GM23248 (cell line): ENCODE data around the gene THOC1. TPM values are rescaled to one million over a fixed set of nuclear protein-coding genes. Genes with fewer than 3 reads are reported as not detected.

Experiments used
- DNase-seq: peaks from one replicate; pipeline ENCODE4 v3.0.0-alpha.2; 2015
- H2AFZ ChIP-seq: fragments of 200-600 bp; sonication (generic); 2 replicates; pipeline ENCODE4 v1.6.1; 2016; ENCODE audit warnings: antibody characterized with exemption
- H3F3A ChIP-seq: fragments of 200-600 bp; sonication (generic); 2 replicates; pipeline ENCODE4 v1.6.1; 2016; ENCODE audit warnings: mild to moderate bottlenecking, antibody characterized with exemption, mixed run types; ENCODE audit not compliant: insufficient read depth
- H3K27ac ChIP-seq: fragments of 200-600 bp; sonication (generic); 2 replicates; pipeline ENCODE4 v1.5.1; 2016; ENCODE audit warnings: mild to moderate bottlenecking
- H3K27me3 ChIP-seq: fragments of 200-600 bp; sonication (generic); replicated peaks from 2 replicates; pipeline ENCODE4 v1.6.1; 2016; ENCODE audit warnings: mild to moderate bottlenecking; ENCODE audit not compliant: insufficient read depth
- H3K36me3 ChIP-seq: fragments of 200-600 bp; sonication (generic); 2 replicates; pipeline ENCODE4 v1.6.1; 2016; ENCODE audit warnings: low read depth, mild to moderate bottlenecking
- H3K4me1 ChIP-seq: fragments of 200-600 bp; sonication (generic); 2 replicates; pipeline ENCODE4 v1.6.1; 2016; ENCODE audit warnings: mild to moderate bottlenecking; ENCODE audit not compliant: insufficient read depth
- H3K4me2 ChIP-seq: fragments of 200-600 bp; sonication (generic); one replicate; pipeline ENCODE4 v1.6.1; 2016; ENCODE audit warnings: mild to moderate bottlenecking; ENCODE audit not compliant: unreplicated experiment
- H3K4me3 ChIP-seq: fragments of 200-600 bp; sonication (generic); 2 replicates; pipeline ENCODE4 v1.5.1; 2016; ENCODE audit warnings: mild to moderate bottlenecking
- H3K79me2 ChIP-seq: fragments of 200-600 bp; sonication (generic); 2 replicates; pipeline ENCODE4 v1.6.1; 2016; ENCODE audit warnings: mild to moderate bottlenecking; ENCODE audit not compliant: insufficient read depth
- H3K9ac ChIP-seq: fragments of 200-600 bp; sonication (generic); 2 replicates; pipeline ENCODE4 v1.6.1; 2016; ENCODE audit warnings: mild to moderate bottlenecking
- H3K9me2 ChIP-seq: fragments of 200-600 bp; sonication (generic); 2 replicates; pipeline ENCODE4 v1.6.1; 2016; ENCODE audit warnings: mixed run types, mild to moderate bottlenecking, moderate library complexity; ENCODE audit not compliant: insufficient read depth
- H3K9me3 ChIP-seq: fragments of 200-600 bp; sonication (generic); one replicate; pipeline ENCODE4 v1.6.1; 2017; ENCODE audit warnings: low read depth
- H4K20me1 ChIP-seq: fragments of 200-600 bp; sonication (generic); 2 replicates; pipeline ENCODE4 v1.6.0; 2016; ENCODE audit not compliant: insufficient read depth
- EZH2 ChIP-seq: fragments of 200-600 bp; sonication (generic); IDR thresholded peaks from 2 replicates; pipeline ENCODE4 v1.6.1; 2018; ENCODE audit warnings: antibody characterized with exemption, mild to moderate bottlenecking; ENCODE audit not compliant: insufficient read depth, poor library complexity, severe bottlenecking
- EZH2phosphoT487 ChIP-seq: fragments of 200-600 bp; sonication (generic); IDR thresholded peaks from 2 replicates; pipeline ENCODE4 v1.6.1; 2018; ENCODE audit warnings: antibody characterized with exemption, moderate library complexity, mild to moderate bottlenecking, low read depth; ENCODE audit not compliant: insufficient read depth
- WGBS, 2 experiments: methylation state at CpG; one replicate each; pipeline ENCODE4 v1.1.6; 2015 to 2017; ENCODE audit warnings: low lambda C conversion rate in 2 of 2, low coverage in 1 of 2; ENCODE audit errors: missing lambda C conversion rate in 2 of 2; 5-methylcytosine and 5-hydroxymethylcytosine counted together
- in situ Hi-C: fragments of 300-500 bp; cut with MboI; formaldehyde crosslinking; loops from 2 replicates; pipeline ENCODE4 v1.15.0; 2020
- polyA plus RNA-seq: library from polyadenylated mRNA; unstranded; fragments of >200 nt; fragmentation: Nextera tagmentation; extraction: Ambion mirVana; gene quantifications from 2 replicates; pipeline ENCODE4 v1.2.1, GENCODE V29; 2016
- total RNA-seq: library from RNA; depleted of rRNA; stranded (reverse); fragments of >200 nt; shearing (Covaris generic); gene quantifications from 2 replicates; pipeline ENCODE4 v1.2.3, GENCODE V29; 2014

The THOC1 gene
- total and polyA plus RNA-seq, 2 experiments from 2014 or later = 23.2 to 28.3 TPM

GRCh38 chr18:303607-304006 is 35.8 kb upstream of the THOC1 start:
- 98 to 100% methylated on average over 2 of the region's 2 CpGs for WGBS, 2 experiments
- no peaks in the 10 kb centered on the region for H4K20me1 ChIP-seq
- H3K9me3 ChIP-seq = no peaks in the 10 kb centered on the region
- H3K36me3 ChIP-seq = no peaks in the 10 kb centered on the region
- in situ Hi-C loops = no loop called here
- H3K4me3 ChIP-seq = no peak overlapping the region
- no peaks in the 10 kb centered on the region for H3K9me2 ChIP-seq
- no peaks in the 10 kb centered on the region for H3K79me2 ChIP-seq
- H3F3A ChIP-seq = no peaks in the 10 kb centered on the region
- H3K9ac ChIP-seq = no peak overlapping the region
- TF ChIP-seq EZH2 (no peak), EZH2phosphoT487 (no peak)
- no peak overlapping the region for H3K4me2 ChIP-seq
- H3K4me1 ChIP-seq = no peaks in the 10 kb centered on the region
- no peak overlapping the region for H2AFZ ChIP-seq
- H3K27me3 ChIP-seq = no peaks in the 10 kb centered on the region
- no peak overlapping the region for H3K27ac ChIP-seq
- no peak for DNase-seq

- H4K20me1 ChIP-seq = no peaks in the 10 kb centered on the region
- H3K4me3 ChIP-seq = no peak overlapping the region
- H3K36me3 ChIP-seq = no peaks in the 10 kb centered on the region
- no peak for TF ChIP-seq EZH2
- no peak overlapping the region for H3K4me2 ChIP-seq
- no peak overlapping the region for H3K27ac ChIP-seq
- in situ Hi-C loops = no loop called here
- H3K4me1 ChIP-seq = no peaks in the 10 kb centered on the region
- H3K27me3 ChIP-seq = no peaks in the 10 kb centered on the region
- no peaks in the 10 kb centered on the region for H3K9me3 ChIP-seq
- DNase-seq = no peak
- WGBS, 2 experiments = 36% methylated on average over 1 of the region's 1 CpG
- H2AFZ ChIP-seq = no peak overlapping the region
- H3K9me2 ChIP-seq = no peaks in the 10 kb centered on the region
- H3K79me2 ChIP-seq = no peaks in the 10 kb centered on the region
- no peaks in the 10 kb centered on the region for H3F3A ChIP-seq
- no peak overlapping the region for H3K9ac ChIP-seq
Observed at GRCh38 chr18:303011-303410, 35.2 kb upstream of the THOC1 start.

- H3K9me2 ChIP-seq = no peaks in the 10 kb centered on the region
- no peak overlapping the region for H3K27ac ChIP-seq
- no peaks in the 10 kb centered on the region for H3K27me3 ChIP-seq
- no peak for DNase-seq
- 80 to 82% methylated on average over 7 of the region's 7 CpGs for WGBS, 2 experiments
- in situ Hi-C loops = no loop called here
- H2AFZ ChIP-seq = no peak overlapping the region
- H3F3A ChIP-seq = no peaks in the 10 kb centered on the region
- H3K36me3 ChIP-seq = no peaks in the 10 kb centered on the region
- H3K9me3 ChIP-seq = no peaks in the 10 kb centered on the region
- TF ChIP-seq EZH2phosphoT487 (no peak), EZH2 (no peak)
- no peaks in the 10 kb centered on the region for H3K79me2 ChIP-seq
- no peaks in the 10 kb centered on the region for H4K20me1 ChIP-seq
- no peak overlapping the region for H3K4me3 ChIP-seq
- no peak overlapping the region for H3K9ac ChIP-seq
- no peaks in the 10 kb centered on the region for H3K4me1 ChIP-seq
- no peak overlapping the region for H3K4me2 ChIP-seq
Observed at GRCh38 chr18:302097-302496, 34.2 kb upstream of the THOC1 start.

GRCh38 chr18:297936-298335 is 30.1 kb upstream of the THOC1 start:
- Histone ChIP-seq H3K79me2 (no peaks in the 10 kb centered on the region), H3K36me3 (no peaks in the 10 kb centered on the region), H3K4me1 (peaks cover 14% of the 10 kb centered on the region; the same call in 1 of the 2 replicates), H3K4me3 (no peak overlapping the region), H4K20me1 (no peaks in the 10 kb centered on the region), H3K27ac (no peak overlapping the region), H3K9me2 (no peaks in the 10 kb centered on the region), H3F3A (peaks cover 10% of the 10 kb centered on the region; the same call in 1 of the 2 replicates), H3K27me3 (no peaks in the 10 kb centered on the region), H2AFZ (no peak overlapping the region), H3K9me3 (no peaks in the 10 kb centered on the region), H3K4me2 (no peak overlapping the region), H3K9ac (no peak overlapping the region)
- in situ Hi-C loops = no loop called here
- WGBS, 2 experiments = 70 to 83% methylated on average over 2 of the region's 2 CpGs
- no peak for TF ChIP-seq EZH2
- no peak for TF ChIP-seq EZH2phosphoT487
- peak; percentile 39 for DNase-seq

- DNase-seq = peak; percentile 63
- H3K79me2 ChIP-seq = no peaks in the 10 kb centered on the region
- H3K36me3 ChIP-seq = no peaks in the 10 kb centered on the region
- H3K4me3 ChIP-seq = no peak overlapping the region
- peaks cover 14% of the 10 kb centered on the region; the same call in 1 of the 2 replicates for H3K4me1 ChIP-seq
- TF ChIP-seq EZH2 = no peak
- TF ChIP-seq EZH2phosphoT487 = no peak
- no peak overlapping the region for H3K9ac ChIP-seq
- H3F3A ChIP-seq = peaks cover 10% of the 10 kb centered on the region; the same call in 1 of the 2 replicates
- no peaks in the 10 kb centered on the region for H4K20me1 ChIP-seq
- no peaks in the 10 kb centered on the region for H3K9me2 ChIP-seq
- no peak overlapping the region for H2AFZ ChIP-seq
- no peak overlapping the region for H3K4me2 ChIP-seq
- 58 to 62% methylated on average over 3 of the region's 3 CpGs for WGBS, 2 experiments
- no peaks in the 10 kb centered on the region for H3K9me3 ChIP-seq
- no peaks in the 10 kb centered on the region for H3K27me3 ChIP-seq
- no peak overlapping the region for H3K27ac ChIP-seq
- in situ Hi-C loops = no loop called here
Observed at GRCh38 chr18:295756-296490, 28.1 kb upstream of the THOC1 start.
